Esophagus muscularis mucosa (tissue), 4 donors: ENCODE measurements around the gene MEIS1. TPM values are rescaled to one million over a fixed set of nuclear protein-coding genes. Genes with fewer than 3 reads are reported as not detected.

Source experiments
- DNase-seq: peaks from one replicate; pipeline ENCODE4 v3.0.0-alpha.2; 2017; ENCODE audit errors: extremely low spot score
- H3K27ac ChIP-seq, 4 donors: fragments of 200-600 bp; sonication (generic); replicated peaks in 1 of 4; 1 replicate in 3 of 4; 2 replicates in 1 of 4; pipeline ENCODE4 v1.5.1; 2016 to 2019; ENCODE audit warnings: mild to moderate bottlenecking in 1 of 4
- H3K27me3 ChIP-seq, 4 donors: fragments of 200-600 bp; sonication (generic); one replicate each; pipeline versions ENCODE4 v1.5.1 to v1.6.0; 2016 to 2019
- H3K36me3 ChIP-seq, 4 donors: fragments of 200-600 bp; sonication (generic); one replicate each; pipeline ENCODE4 v1.5.1; 2016 to 2019
- H3K4me1 ChIP-seq, 4 donors: fragments of 200-600 bp; sonication (generic); one replicate each; pipeline ENCODE4 v1.5.1; 2016 to 2019
- H3K4me3 ChIP-seq, 4 donors: fragments of 200-600 bp; sonication (generic); 1 replicate in 2 of 4; 2 replicates in 2 of 4; pipeline ENCODE4 v1.5.1; 2016 to 2019; ENCODE audit warnings: mild to moderate bottlenecking in 4 of 4, moderate library complexity in 1 of 4
- H3K9me3 ChIP-seq, 4 donors: fragments of 200-600 bp; sonication (generic); 1 replicate in 3 of 4; 2 replicates in 1 of 4; pipeline ENCODE4 v1.5.1; 2016 to 2019
- EP300 ChIP-seq: sonication (generic); formaldehyde crosslinking; IDR thresholded peaks from one replicate; pipeline ENCODE4 v1.6.1; 2017; ENCODE audit warnings: antibody characterized with exemption
- POLR2A ChIP-seq: fragments of 450-650 bp; IDR thresholded peaks from one replicate; pipeline ENCODE4 v1.6.1; 2017; ENCODE audit warnings: antibody characterized with exemption, moderate library complexity, mild to moderate bottlenecking, low read depth
- POLR2AphosphoS5 ChIP-seq, 2 donors: sonication (generic); formaldehyde crosslinking; IDR thresholded peaks; one replicate each; pipeline ENCODE4 v1.6.1; 2017; ENCODE audit warnings: antibody characterized with exemption in 2 of 2
- WGBS: methylation state at CpG from one replicate; pipeline ENCODE4 v1.1.5; 2018; 5-methylcytosine and 5-hydroxymethylcytosine counted together
- intact Hi-C: fragments of 100-400 bp; cut with DNase I; formaldehyde crosslinking; loops from one replicate; pipeline ENCODE4 v1.15.1; 2023
- total RNA-seq, 4 donors: library from RNA; depleted of rRNA; stranded (reverse); fragments of >200 nt; gene quantifications; one replicate each; pipeline versions ENCODE4 v1.1.0 to v1.2.1, GENCODE V29; 2016
- TF ChIP-seq, protein P1 (sequence below), 3 experiments: fragments of 200-600 bp in 2 of 3; fragments of 450-650 bp in 1 of 3; sonication (generic) in 2 of 3; IDR thresholded peaks; one replicate each; pipeline ENCODE4 v1.5.1; 2017 to 2019; ENCODE audit warnings: antibody characterized with exemption in 3 of 3, mild to moderate bottlenecking in 2 of 3, moderate library complexity in 1 of 3

MEIS1 gene
- total RNA-seq, 4 donors from 2014 or later, result 89.8 to 166 (median 132) TPM

DNA sequence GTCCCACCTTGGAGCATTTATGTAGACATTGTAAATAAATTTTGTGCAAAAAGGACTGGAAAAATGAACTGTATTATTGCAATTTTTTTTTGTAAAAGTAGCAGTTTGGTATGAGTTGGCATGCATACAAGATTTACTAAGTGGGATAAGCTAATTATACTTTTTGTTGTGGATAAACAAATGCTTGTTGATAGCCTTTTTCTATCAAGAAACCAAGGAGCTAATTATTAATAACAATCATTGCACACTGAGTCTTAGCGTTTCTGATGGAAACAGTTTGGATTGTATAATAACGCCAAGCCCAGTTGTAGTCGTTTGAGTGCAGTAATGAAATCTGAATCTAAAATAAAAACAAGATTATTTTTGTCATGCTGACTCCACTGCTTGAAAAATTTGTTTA, 137.5 kb downstream of the MEIS1 start:
- Histone ChIP-seq H3K4me3 (no peak overlapping the region), H3K9me3 (no peaks in the 10 kb centered on the region), H3K27me3 (peaks cover 0 to 16% (median 4%) of the 10 kb centered on the region in 4 donors), H3K4me1 (peaks cover 20 to 98% (median 78%) of the 10 kb centered on the region in 4 donors), H3K27ac (peak overlapping the region; percentile 15 to 98 (median 96)), H3K36me3 (peaks cover 9 to 43% (median 23%) of the 10 kb centered on the region in 4 donors)
- 58% methylated on average over 3 of the region's 3 CpGs for WGBS
- DNase-seq, result no peak
- TF ChIP-seq, protein P1, sequence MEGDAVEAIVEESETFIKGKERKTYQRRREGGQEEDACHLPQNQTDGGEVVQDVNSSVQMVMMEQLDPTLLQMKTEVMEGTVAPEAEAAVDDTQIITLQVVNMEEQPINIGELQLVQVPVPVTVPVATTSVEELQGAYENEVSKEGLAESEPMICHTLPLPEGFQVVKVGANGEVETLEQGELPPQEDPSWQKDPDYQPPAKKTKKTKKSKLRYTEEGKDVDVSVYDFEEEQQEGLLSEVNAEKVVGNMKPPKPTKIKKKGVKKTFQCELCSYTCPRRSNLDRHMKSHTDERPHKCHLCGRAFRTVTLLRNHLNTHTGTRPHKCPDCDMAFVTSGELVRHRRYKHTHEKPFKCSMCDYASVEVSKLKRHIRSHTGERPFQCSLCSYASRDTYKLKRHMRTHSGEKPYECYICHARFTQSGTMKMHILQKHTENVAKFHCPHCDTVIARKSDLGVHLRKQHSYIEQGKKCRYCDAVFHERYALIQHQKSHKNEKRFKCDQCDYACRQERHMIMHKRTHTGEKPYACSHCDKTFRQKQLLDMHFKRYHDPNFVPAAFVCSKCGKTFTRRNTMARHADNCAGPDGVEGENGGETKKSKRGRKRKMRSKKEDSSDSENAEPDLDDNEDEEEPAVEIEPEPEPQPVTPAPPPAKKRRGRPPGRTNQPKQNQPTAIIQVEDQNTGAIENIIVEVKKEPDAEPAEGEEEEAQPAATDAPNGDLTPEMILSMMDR (IDR thresholded peaks at IDR 0.05), result no peak
- TF ChIP-seq POLR2A, result no peak
- TF ChIP-seq EP300, result no peak
- no peak for TF ChIP-seq POLR2AphosphoS5 (IDR thresholded peaks at IDR 0.05)
- intact Hi-C loops, result loop anchor here (10.0 kb wide), 1 partner anchor 752 kb away; no protein-coding TSS in a partner anchor

DNA sequence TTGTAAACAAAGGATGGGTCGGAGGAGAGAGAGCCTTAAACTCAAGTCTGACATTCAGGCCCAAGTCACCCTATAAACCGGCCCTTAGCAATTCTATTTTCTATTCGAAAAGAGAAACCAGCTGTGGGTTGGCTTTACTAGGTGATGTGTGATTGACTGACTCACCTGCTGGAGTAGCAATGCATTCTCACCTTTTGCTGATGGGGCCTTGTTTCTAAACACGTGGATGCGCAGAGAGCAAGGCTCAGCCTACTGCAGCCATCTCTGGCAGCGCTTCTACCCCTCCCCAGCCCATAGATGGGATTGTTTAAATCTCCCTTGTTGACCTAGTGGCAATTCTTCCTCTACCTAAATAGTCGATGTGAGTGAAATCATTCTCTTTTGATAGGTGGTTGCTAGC, 138.5 kb downstream of the MEIS1 start:
- H3K4me1 ChIP-seq, result peaks cover 22 to 98% (median 78%) of the 10 kb centered on the region in 4 donors
- H3K9me3 ChIP-seq, result no peaks in the 10 kb centered on the region
- no peak for DNase-seq
- no peak for TF ChIP-seq EP300
- peak; percentile 21 to 46 for TF ChIP-seq POLR2AphosphoS5 (IDR thresholded peaks at IDR 0.05)
- TF ChIP-seq, protein P1 (IDR thresholded peaks at IDR 0.05), result no peak
- no peak for TF ChIP-seq POLR2A
- WGBS, result 45% methylated on average over 7 of the region's 7 CpGs
- peaks cover 0 to 27% (median 4%) of the 10 kb centered on the region in 4 donors for H3K27me3 ChIP-seq
- H3K27ac ChIP-seq, result peak overlapping the region; percentile 95 to 98 (median 97)
- intact Hi-C loops, result loop anchor here (10.0 kb wide), 1 partner anchor 751 kb away; no protein-coding TSS in a partner anchor
- peak overlapping the region in 2 of 4 donors; percentile 65 to 71 for H3K4me3 ChIP-seq
- peaks cover 4 to 33% (median 19%) of the 10 kb centered on the region in 4 donors for H3K36me3 ChIP-seq

DNA sequence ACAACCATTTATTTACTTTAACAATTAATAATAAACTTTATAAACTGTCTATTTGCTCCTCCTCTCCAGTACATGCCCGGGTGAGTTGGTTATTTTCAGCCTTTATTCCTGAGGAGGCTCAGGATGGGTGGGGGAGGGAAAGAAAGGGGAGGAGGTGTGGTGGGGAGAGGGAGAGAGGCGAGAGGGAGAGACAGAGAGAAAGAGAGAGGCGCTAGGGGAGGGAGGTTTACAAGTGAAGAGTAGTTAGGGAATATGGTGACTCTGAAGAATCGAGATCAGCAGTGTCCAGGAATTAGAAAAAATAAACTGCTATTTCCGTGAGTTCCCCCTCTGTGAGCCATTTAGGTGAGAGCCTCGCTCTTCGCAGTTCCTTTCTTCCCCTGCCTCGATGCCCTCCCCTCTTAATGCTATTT, 138.9 kb downstream of the MEIS1 start:
- Histone ChIP-seq H3K4me1 (peaks cover 22 to 98% (median 76%) of the 10 kb centered on the region in 4 donors), H3K36me3 (peaks cover 4 to 29% (median 16%) of the 10 kb centered on the region in 4 donors), H3K27me3 (peaks cover 0 to 29% (median 4%) of the 10 kb centered on the region in 4 donors), H3K4me3 (peak overlapping the region; percentile 33 to 71 (median 65)), H3K9me3 (no peaks in the 10 kb centered on the region), H3K27ac (peak overlapping the region; percentile 95 to 98 (median 97))
- TF ChIP-seq POLR2A (no peak), POLR2AphosphoS5 (IDR thresholded peaks at IDR 0.05) (peak in 1 of 2 donors; percentile 19), EP300 (no peak)
- WGBS, result 25% methylated on average over 8 of the region's 8 CpGs
- intact Hi-C loops, result loop anchor here (10.0 kb wide), 1 partner anchor 751 kb away; no protein-coding TSS in a partner anchor
- no peak for DNase-seq

DNA sequence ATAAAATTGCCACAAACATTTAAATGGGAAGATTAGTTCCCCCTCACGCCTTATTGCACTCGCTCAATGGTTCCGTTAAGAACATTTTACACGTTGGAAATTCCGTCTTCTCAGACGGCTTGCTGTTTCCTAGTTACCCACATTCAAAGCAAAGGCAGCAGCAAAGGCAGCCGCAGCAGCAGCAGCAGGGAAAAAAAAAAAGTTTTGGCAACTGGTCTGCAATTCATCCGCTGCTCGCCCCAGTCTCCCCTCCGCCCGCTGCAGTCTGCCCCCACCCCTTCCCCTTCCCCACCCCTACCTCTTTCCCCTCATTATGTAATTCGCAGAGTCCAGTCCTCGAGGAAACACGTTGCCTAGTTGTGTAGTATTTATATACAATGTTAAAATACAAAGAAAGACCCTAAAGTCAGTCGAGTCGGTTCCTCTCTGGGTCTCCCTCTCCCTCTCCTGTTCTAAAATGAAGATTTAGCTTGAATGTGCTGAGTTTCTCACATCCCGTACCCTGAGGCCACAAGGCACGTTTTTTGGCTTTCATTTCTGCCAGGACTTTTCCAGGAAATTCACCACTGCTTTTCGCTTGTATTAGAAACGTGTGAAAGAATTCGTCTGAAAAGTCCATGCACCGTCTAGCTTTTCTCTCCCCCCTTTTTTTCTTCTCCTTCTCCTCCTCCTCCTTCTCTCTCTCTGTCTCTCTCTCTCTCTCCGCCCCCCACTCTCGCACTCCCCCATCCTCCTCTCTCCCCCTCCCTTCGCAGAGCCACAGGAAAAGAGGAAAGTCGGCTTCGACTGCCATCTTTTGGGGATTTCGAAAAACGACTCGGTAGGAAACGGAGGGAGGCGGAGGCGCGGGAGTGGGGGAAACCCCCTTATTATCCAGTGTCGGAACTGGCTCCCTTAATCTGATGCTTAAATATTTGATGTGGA, 140.0 kb downstream of the MEIS1 start:
- 1% methylated on average over 35 of the region's 35 CpGs for WGBS
- peak; percentile 95 for DNase-seq
- intact Hi-C loops, result loop anchor here (5.0 to 10.0 kb wide), 4 partner anchors 750 to 1267 kb away; partner anchors contain the start of gene ETAA1
- Histone ChIP-seq H3K4me3 (peak overlapping the region; percentile 65 to 73 (median 68)), H3K27ac (peak overlapping the region; percentile 95 to 98 (median 97)), H3K9me3 (no peaks in the 10 kb centered on the region), H3K36me3 (peaks cover 4 to 21% (median 11%) of the 10 kb centered on the region in 4 donors), H3K4me1 (peaks cover 22 to 98% (median 69%) of the 10 kb centered on the region in 4 donors), H3K27me3 (peaks cover 0 to 33% (median 4%) of the 10 kb centered on the region in 4 donors)
- peak; percentile 48 to 73 for TF ChIP-seq POLR2AphosphoS5 (IDR thresholded peaks at IDR 0.05)
- TF ChIP-seq POLR2A, result no peak
- TF ChIP-seq, protein P1 (IDR thresholded peaks at IDR 0.05), result peak; percentile 46 to 69 (median 51)
